C4-2B (cell line): Measurements from ENCODE around the gene MRPS33.

Experiments
- ZFX ChIP-seq: fragments of 450-650 bp; IDR thresholded peaks from 2 replicates; pipeline ENCODE4 v1.6.1; 2017
- TF ChIP-seq, protein P1 (sequence below): fragments of 450-650 bp; conservative IDR thresholded peaks from 2 replicates; pipeline ENCODE4 v1.5.1; 2017; ENCODE audit warnings: mild to moderate bottlenecking

DNA sequence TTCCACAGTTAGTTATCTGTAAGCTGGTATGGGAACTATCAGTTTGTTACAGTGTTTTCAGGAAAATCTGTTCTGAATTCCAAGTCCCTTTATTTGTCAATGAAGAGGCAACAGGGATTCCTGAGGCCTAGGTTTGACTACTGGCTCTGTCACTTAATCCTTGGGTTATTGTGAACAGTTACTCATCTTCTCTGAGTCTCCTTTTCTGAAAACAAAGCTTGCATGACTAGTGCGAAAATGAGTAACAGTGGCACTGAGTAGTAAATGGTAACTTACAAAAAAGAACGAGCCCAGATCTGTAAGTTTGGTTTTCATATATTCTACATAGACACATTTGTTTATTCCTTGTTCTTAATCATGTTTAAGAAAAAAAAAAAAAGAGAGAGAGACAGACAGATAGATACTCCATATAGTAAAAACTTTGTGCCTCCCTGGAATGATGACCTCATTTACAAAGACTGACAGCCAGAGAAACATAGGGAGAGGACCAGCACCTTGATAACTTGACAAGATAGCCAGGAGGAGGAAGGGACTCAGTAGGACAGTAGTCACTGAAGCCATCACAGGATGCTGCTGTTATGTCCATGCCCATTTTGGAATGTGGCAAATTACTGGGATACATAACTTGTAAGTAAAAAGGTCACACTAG is 1.9 kb downstream of the MRPS33 start:
- TF ChIP-seq, protein P1, sequence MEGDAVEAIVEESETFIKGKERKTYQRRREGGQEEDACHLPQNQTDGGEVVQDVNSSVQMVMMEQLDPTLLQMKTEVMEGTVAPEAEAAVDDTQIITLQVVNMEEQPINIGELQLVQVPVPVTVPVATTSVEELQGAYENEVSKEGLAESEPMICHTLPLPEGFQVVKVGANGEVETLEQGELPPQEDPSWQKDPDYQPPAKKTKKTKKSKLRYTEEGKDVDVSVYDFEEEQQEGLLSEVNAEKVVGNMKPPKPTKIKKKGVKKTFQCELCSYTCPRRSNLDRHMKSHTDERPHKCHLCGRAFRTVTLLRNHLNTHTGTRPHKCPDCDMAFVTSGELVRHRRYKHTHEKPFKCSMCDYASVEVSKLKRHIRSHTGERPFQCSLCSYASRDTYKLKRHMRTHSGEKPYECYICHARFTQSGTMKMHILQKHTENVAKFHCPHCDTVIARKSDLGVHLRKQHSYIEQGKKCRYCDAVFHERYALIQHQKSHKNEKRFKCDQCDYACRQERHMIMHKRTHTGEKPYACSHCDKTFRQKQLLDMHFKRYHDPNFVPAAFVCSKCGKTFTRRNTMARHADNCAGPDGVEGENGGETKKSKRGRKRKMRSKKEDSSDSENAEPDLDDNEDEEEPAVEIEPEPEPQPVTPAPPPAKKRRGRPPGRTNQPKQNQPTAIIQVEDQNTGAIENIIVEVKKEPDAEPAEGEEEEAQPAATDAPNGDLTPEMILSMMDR = no peak
- no peak for TF ChIP-seq ZFX
